IPS DF 19.7 (cell line): ENCODE results near the gene RNU4-1.
A peak's percentile ranks its signal among the peaks of the same experiment; 100 is the strongest.
"Not testable (repeated sequence)": the region's sequence is repeated elsewhere in the genome, so short reads cannot be mapped to it uniquely, and the experiment has no call there.

Experiments
- DNase-seq: peaks from one replicate; pipeline ENCODE4 v3.0.0-alpha.2; 2013; ENCODE audit warnings: low read depth, low spot score

RNU4-1 gene

GRCh38 chr12:120292661-120293531 is at the start of gene RNU4-1:
RNU4-1 (minus strand) TSS chr12:120293237.
- peak; percentile 97 for DNase-seq

GRCh38 chr12:120342175-120343038 is 49.4 kb upstream of the RNU4-1 start:
- DNase-seq, result no peak

GRCh38 chr12:120339256-120339655 is 46.2 kb upstream of the RNU4-1 start:
- no peak for DNase-seq

- DNase-seq, result no peak
Observed at GRCh38 chr12:120337730-120338129, 44.7 kb upstream of the RNU4-1 start.

- DNase-seq, result not testable (repeated sequence)
Observed at GRCh38 chr12:120336392-120336791, 43.4 kb upstream of the RNU4-1 start.

- DNase-seq, result not testable (repeated sequence)
Observed at GRCh38 chr12:120335447-120335846, 42.4 kb upstream of the RNU4-1 start.

GRCh38 chr12:120332523-120332922 is 39.5 kb upstream of the RNU4-1 start:
- no peak for DNase-seq

GRCh38 chr12:120332041-120332440 is 39.0 kb upstream of the RNU4-1 start:
- DNase-seq, result no peak

GRCh38 chr12:120331390-120331789 is 38.4 kb upstream of the RNU4-1 start:
- no peak for DNase-seq

GRCh38 chr12:120328228-120328627 is 35.2 kb upstream of the RNU4-1 start:
- DNase-seq, result no peak

GRCh38 chr12:120327593-120327992 is 34.6 kb upstream of the RNU4-1 start, which contains the start of gene PLA2G1B:
PLA2G1B (minus strand) TSS chr12:120327779; CDS start chr12:120327753, 26 bp downstream.
- no peak for DNase-seq

GRCh38 chr12:120324841-120325417 is 31.9 kb upstream of the RNU4-1 start:
- no peak for DNase-seq

- DNase-seq, result no peak
Observed at GRCh38 chr12:120323772-120324171, 30.7 kb upstream of the RNU4-1 start.

GRCh38 chr12:120321382-120322202 is 28.6 kb upstream of the RNU4-1 start:
- DNase-seq, result no peak

GRCh38 chr12:120317224-120318105 is 24.4 kb upstream of the RNU4-1 start:
- DNase-seq, result peak; percentile 96

GRCh38 chr12:120316798-120317223 is 23.8 kb upstream of the RNU4-1 start:
- DNase-seq, result no peak

GRCh38 chr12:120314220-120314619 is 21.2 kb upstream of the RNU4-1 start:
- no peak for DNase-seq

GRCh38 chr12:120301962-120302815 is 9.2 kb upstream of the RNU4-1 start, which contains the start of gene SIRT4:
SIRT4 (plus strand) TSS chr12:120302321; CDS start chr12:120303562, 1,241 bp downstream.
- peak; percentile 86 for DNase-seq

- no peak for DNase-seq
Observed at GRCh38 chr12:120292411-120292660, 701 bp downstream of the RNU4-1 start.
